Gastrocnemius medialis (tissue), 4 donors: ENCODE results near the gene DAB2IP. TPM values are rescaled to one million over a fixed set of nuclear protein-coding genes. Genes with fewer than 3 reads are reported as not detected.

Experiments used
- ATAC-seq, 2 donors: fragments of 150-250 bp; one replicate each; pipeline ENCODE4 v1.9.1; 2016
- DNase-seq, 2 donors: peaks; one replicate each; pipeline ENCODE4 v3.0.0-alpha.2; 2019
- H3K27ac ChIP-seq, 4 donors: fragments of 200-600 bp; sonication (generic); 1 replicate in 1 of 4; 2 replicates in 3 of 4; pipeline ENCODE4 v1.5.1; 2016 to 2018; ENCODE audit warnings: mild to moderate bottlenecking in 2 of 4, moderate library complexity in 1 of 4
- H3K27me3 ChIP-seq, 3 donors: fragments of 200-600 bp; sonication (generic) in 2 of 3; 1 replicate in 1 of 3; 2 replicates in 2 of 3; pipeline versions ENCODE4 v1.5.1 to v1.6.0; 2016 to 2019; ENCODE audit warnings: mild to moderate bottlenecking in 1 of 3, moderate library complexity in 1 of 3
- H3K36me3 ChIP-seq, 2 donors: fragments of 200-600 bp; sonication (generic) in 1 of 2; one replicate each; pipeline ENCODE4 v1.5.1; 2017 to 2018
- H3K4me1 ChIP-seq, 2 donors: fragments of 200-600 bp; sonication (generic) in 1 of 2; one replicate each; pipeline ENCODE4 v1.5.1; 2016 to 2017; ENCODE audit warnings: mild to moderate bottlenecking in 2 of 2
- H3K4me3 ChIP-seq, 4 donors: fragments of 200-600 bp; sonication (generic) in 3 of 4; 1 replicate in 1 of 4; 2 replicates in 3 of 4; pipeline ENCODE4 v1.5.1; 2016 to 2019; ENCODE audit warnings: mild to moderate bottlenecking in 2 of 4
- H3K9me3 ChIP-seq, 3 donors: fragments of 200-600 bp; sonication (generic) in 2 of 3; 1 replicate in 1 of 3; 2 replicates in 2 of 3; pipeline ENCODE4 v1.5.1; 2016 to 2019
- POLR2A ChIP-seq, 2 donors: fragments of 450-650 bp; IDR thresholded peaks; one replicate each; pipeline ENCODE4 v1.6.1; 2017; ENCODE audit warnings: antibody characterized with exemption in 2 of 2, mild to moderate bottlenecking in 2 of 2, moderate library complexity in 2 of 2
- in situ Hi-C, 4 donors: fragments of 200-750 bp; cut with MboI; loops; one replicate each; pipeline versions ENCODE4 v1.15.0 to v1.8.0; 2017; ENCODE audit warnings: low sequenced_read_pairs in 4 of 4
- intact Hi-C: fragments of 100-400 bp; cut with DNase I; formaldehyde crosslinking; loops from one replicate; pipeline ENCODE4 v1.15.1; 2023; ENCODE audit warnings: low total_unique reads
- total RNA-seq, 4 donors: library from RNA; depleted of rRNA; stranded (reverse); fragments of >200 nt; gene quantifications; one replicate each; pipeline versions ENCODE4 v1.1.0 to v1.2.3, GENCODE V29; 2016
- TF ChIP-seq, protein P1 (sequence below), 5 experiments: fragments of 450-650 bp in 3 of 5; fragments of 200-600 bp in 2 of 5; sonication (generic) in 2 of 5; IDR thresholded peaks in 4 of 5; conservative IDR thresholded peaks in 1 of 5; 1 replicate in 4 of 5; 2 replicates in 1 of 5; pipeline ENCODE4 v1.5.1; 2016 to 2019; ENCODE audit warnings: antibody characterized with exemption in 5 of 5, mild to moderate bottlenecking in 3 of 5, moderate library complexity in 3 of 5

The DAB2IP gene
- total RNA-seq, 4 donors from 2014 or later: 22.7 to 68.2 (median 37.4) TPM

DNA sequence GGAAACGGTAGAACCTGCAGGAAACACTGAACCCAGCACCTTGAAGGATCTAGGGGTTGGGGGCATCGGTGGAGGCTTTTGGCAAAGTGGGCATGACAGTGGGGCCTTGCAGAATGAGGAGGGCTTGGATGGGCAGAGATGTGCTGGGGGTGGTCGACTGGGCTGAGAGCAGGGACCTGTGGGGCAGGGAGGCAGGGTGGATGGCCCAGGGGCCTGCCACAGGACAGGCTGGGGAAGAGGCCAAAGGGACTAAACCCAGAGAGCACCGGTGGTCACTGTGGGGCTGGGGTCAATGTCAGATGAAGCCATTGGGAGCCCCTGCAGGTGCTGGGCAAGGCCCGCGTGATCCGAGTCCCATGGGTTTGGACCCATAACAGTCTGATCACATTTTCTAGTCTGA lies 175.3 kb downstream of the DAB2IP start:
- no peak overlapping the region for H3K4me3 ChIP-seq
- intact Hi-C loops (no loop called here), in situ Hi-C loops (loop anchor here in 1 of 4 donors (25.0 kb wide), 1 partner anchor 289 kb away; no protein-coding TSS in a partner anchor)
- H3K27me3 ChIP-seq: no peaks in the 10 kb centered on the region
- H3K9me3 ChIP-seq: no peaks in the 10 kb centered on the region
- ATAC-seq (no peak), DNase-seq (no peak)
- no peak for TF ChIP-seq POLR2A (IDR thresholded peaks at IDR 0.05)
- TF ChIP-seq, protein P1, sequence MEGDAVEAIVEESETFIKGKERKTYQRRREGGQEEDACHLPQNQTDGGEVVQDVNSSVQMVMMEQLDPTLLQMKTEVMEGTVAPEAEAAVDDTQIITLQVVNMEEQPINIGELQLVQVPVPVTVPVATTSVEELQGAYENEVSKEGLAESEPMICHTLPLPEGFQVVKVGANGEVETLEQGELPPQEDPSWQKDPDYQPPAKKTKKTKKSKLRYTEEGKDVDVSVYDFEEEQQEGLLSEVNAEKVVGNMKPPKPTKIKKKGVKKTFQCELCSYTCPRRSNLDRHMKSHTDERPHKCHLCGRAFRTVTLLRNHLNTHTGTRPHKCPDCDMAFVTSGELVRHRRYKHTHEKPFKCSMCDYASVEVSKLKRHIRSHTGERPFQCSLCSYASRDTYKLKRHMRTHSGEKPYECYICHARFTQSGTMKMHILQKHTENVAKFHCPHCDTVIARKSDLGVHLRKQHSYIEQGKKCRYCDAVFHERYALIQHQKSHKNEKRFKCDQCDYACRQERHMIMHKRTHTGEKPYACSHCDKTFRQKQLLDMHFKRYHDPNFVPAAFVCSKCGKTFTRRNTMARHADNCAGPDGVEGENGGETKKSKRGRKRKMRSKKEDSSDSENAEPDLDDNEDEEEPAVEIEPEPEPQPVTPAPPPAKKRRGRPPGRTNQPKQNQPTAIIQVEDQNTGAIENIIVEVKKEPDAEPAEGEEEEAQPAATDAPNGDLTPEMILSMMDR (IDR thresholded peaks at IDR 0.05 in 4 of 5, conservative IDR thresholded peaks at IDR 0.05 in 1 of 5): no peak
- no peaks in the 10 kb centered on the region for H3K36me3 ChIP-seq
- peaks cover 7 to 11% of the 10 kb centered on the region in 2 donors for H3K4me1 ChIP-seq
- no peak overlapping the region for H3K27ac ChIP-seq

DNA sequence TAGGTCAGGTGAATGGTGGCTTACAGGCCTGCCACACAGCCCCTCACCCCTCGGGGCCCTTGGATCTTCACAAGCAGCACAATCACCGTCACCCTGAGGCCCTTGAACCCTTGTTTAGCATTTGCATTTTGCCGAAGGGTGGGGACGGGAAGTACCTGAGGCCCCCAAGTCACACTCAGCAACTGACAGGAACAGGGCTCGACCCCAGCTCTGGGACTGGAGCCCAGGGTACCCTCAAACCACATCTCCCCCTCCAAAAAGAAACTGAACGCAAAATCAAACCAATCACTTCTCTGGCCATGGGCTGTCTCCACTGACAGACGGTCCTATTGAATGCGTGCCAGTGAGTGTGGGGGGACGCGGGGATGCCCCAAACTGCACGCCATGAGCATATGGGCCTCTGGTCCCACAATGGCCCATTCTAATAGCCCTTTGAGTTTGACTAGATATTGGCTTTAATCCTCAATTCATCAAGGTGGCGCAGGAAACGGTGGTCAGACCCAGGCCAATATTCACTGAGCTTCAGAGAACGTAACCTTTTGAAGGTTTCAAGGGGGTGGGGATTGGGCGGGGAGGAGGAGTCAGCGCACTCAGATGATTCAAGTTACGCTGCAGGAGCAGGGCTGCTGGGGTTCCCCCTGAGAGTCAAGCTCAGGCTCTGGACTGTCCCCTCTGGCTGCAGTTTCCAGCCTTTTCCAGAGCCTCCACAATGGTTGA lies 176.0 kb downstream of the DAB2IP start:
- no peak for ATAC-seq
- intact Hi-C loops: no loop called here

DNA sequence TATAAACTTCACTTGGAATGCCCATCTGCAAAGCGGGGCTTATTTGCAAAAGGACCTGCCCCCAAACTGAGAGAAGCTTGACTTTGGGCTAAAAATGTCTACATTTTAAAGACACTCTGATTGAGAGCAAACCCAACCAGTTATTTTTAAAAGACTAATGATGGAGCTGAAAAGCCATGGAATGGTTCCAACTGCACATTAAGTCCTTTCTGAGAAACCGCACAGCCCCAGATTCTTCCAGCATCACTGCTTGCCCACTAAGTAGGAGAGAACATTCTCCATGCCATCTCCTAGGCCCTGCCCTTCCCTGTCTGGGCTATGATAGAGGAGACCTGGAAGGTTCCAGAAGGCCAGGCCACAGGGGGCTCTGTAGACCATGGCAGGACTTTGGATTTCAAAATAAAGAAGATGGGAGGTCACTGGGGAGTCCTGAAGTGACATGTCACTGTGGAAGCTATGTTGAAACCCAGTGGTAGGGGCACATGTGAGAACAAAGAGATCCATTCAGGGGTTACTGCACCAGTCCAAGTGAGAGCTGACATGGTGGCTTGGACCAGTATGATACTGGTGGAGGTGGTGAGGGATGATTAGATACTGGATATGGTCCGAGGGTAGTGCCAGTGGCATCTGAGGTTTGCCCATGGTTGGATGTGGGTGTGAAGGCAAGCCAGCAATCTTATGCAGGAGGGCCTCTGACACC lies 179.2 kb downstream of the DAB2IP start:
- TF ChIP-seq, protein P1 (IDR thresholded peaks at IDR 0.05 in 4 of 5, conservative IDR thresholded peaks at IDR 0.05 in 1 of 5): no peak
- no peak for TF ChIP-seq POLR2A (IDR thresholded peaks at IDR 0.05)
- Histone ChIP-seq H3K27ac (no peak overlapping the region), H3K36me3 (no peaks in the 10 kb centered on the region), H3K4me3 (no peak overlapping the region), H3K9me3 (no peaks in the 10 kb centered on the region), H3K4me1 (no peaks in the 10 kb centered on the region), H3K27me3 (no peaks in the 10 kb centered on the region)
- DNase-seq (no peak), ATAC-seq (no peak)
- in situ Hi-C loops: loop anchor here in 1 of 4 donors (25.0 kb wide), 1 partner anchor 293 kb away; no protein-coding TSS in a partner anchor
- intact Hi-C loops: no loop called here

More for the DNA sequence above, 176.0 kb downstream of the DAB2IP start:
- Histone ChIP-seq H3K27me3 (no peaks in the 10 kb centered on the region), H3K4me3 (no peak overlapping the region), H3K9me3 (no peaks in the 10 kb centered on the region), H3K4me1 (peaks cover 7 to 10% of the 10 kb centered on the region in 2 donors), H3K27ac (no peak overlapping the region), H3K36me3 (no peaks in the 10 kb centered on the region)
- no peak for DNase-seq
- in situ Hi-C loops: loop anchor here in 1 of 4 donors (25.0 kb wide), 1 partner anchor 290 kb away; no protein-coding TSS in a partner anchor
- TF ChIP-seq POLR2A (IDR thresholded peaks at IDR 0.05): no peak
- TF ChIP-seq, protein P1 (IDR thresholded peaks at IDR 0.05 in 4 of 5, conservative IDR thresholded peaks at IDR 0.05 in 1 of 5): no peak

DNA sequence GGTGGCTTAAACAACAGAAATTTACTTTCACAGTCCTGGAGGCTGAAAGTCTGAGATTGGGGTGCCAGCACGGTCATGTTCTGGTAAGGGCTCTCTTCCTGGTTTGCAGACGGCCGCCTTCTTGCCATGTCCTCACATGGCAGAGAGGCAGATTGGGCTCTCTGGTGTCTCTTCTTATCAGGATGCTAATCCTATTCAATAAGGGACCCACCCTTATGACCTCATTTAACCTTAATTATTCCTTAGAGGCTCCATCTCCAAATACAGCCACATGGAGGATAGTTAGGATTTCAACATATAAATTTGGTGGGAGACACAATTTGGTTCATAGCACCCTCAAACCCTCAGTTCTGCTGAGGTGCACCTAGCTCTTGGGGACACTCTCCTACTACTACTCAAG lies 180.4 kb downstream of the DAB2IP start:
- H3K4me1 ChIP-seq: no peaks in the 10 kb centered on the region
- no peak overlapping the region for H3K27ac ChIP-seq
- no peak overlapping the region for H3K4me3 ChIP-seq
- DNase-seq (no peak), ATAC-seq (no peak)
- H3K36me3 ChIP-seq: no peaks in the 10 kb centered on the region
- no peaks in the 10 kb centered on the region for H3K9me3 ChIP-seq
- TF ChIP-seq POLR2A (IDR thresholded peaks at IDR 0.05): no peak
- TF ChIP-seq, protein P1 (IDR thresholded peaks at IDR 0.05 in 4 of 5, conservative IDR thresholded peaks at IDR 0.05 in 1 of 5): no peak
- in situ Hi-C loops (loop anchor here in 1 of 4 donors (25.0 kb wide), 1 partner anchor 295 kb away; no protein-coding TSS in a partner anchor), intact Hi-C loops (no loop called here)
- H3K27me3 ChIP-seq: no peaks in the 10 kb centered on the region
